ENCODE results near the gene LAMB3.

Gene LAMB3

DNA sequence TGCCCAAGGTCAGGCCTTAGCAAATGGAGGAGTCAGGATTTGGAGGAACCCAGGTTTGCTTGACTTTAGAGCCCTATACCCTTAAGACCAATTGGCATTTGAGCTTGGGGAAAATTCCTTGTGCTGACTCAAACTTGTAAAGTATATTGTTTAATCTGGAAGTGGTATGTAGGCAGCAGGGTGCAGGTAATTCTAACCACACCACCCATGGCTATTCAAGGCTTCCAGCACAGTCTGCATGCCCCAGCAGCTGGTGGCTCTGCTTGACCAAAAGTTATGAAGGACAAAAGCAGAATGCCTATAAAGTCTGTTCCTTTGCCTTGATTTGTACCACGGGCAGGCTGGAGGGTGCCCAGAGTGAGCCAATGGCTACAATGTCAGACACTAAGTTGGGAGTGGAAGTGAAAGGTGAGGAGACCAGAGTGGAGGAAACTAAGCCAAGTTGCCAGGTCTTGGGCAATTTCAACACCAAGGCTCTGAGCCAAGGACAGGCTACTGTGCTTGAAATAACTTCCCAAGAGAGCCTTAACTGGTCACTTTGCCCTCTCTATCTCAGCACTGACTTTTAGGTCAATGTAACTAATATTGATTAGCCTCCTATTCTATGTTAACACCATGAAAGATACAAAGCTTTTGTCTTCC lies 18.3 kb upstream of the LAMB3 start:
- no peak overlapping the region for H2AFZ ChIP-seq (ENCODE audit: low read depth, low read length, severe bottlenecking)

DNA sequence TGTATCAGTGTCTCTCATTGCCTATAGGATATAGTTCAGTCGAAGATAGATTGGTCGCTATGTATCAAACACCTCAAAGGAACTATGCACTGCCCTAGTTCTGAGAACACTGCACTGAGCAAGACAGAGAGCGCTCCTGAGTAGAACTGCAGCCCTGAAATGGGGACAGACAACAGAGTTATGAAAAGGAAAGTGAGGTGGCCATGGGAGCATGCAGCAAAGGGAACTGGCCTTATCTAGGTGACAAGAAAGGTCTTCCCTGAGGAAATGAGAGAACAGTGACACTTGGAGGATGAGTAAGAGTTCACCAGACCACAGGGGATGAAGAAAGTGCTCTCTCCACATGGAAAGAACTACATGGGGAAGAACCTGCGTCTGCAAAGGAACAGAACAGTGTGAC lies 15.5 kb upstream of the LAMB3 start:
- Histone ChIP-seq H4K20me1 (ENCODE audit: low read depth, low read length) (no peaks in the 10 kb centered on the region), H3K79me2 (ENCODE audit: insufficient read depth, low read length) (no peaks in the 10 kb centered on the region), H3K36me3 (ENCODE audit: low read length) (no peaks in the 10 kb centered on the region), H3F3A (ENCODE audit: insufficient read depth) (no peaks in the 10 kb centered on the region), H3K27ac (ENCODE audit: low read depth, low read length) (no peak overlapping the region), H3K4me2 (ENCODE audit: low read depth, low read length, poor library complexity, severe bottlenecking) (no peak overlapping the region), H3K9me3 (ENCODE audit: insufficient read depth, low read length) (no peaks in the 10 kb centered on the region), H3K27me3 (ENCODE audit: low read length) (no peaks in the 10 kb centered on the region), H3K9ac (ENCODE audit: low read length) (no peak overlapping the region), H3K9me2 (replicated peaks; ENCODE audit: insufficient read depth, low read length) (no peaks in the 10 kb centered on the region), H3K4me3 (ENCODE audit: insufficient read depth, low read length, poor library complexity, severe bottlenecking) (no peak overlapping the region), H2AFZ (ENCODE audit: low read depth, low read length, severe bottlenecking) (no peak overlapping the region)
- TF ChIP-seq EZH2phosphoT487 (conservative IDR thresholded peaks at IDR 0.05; ENCODE audit: low read length), result no peak
- TF ChIP-seq, protein P1, sequence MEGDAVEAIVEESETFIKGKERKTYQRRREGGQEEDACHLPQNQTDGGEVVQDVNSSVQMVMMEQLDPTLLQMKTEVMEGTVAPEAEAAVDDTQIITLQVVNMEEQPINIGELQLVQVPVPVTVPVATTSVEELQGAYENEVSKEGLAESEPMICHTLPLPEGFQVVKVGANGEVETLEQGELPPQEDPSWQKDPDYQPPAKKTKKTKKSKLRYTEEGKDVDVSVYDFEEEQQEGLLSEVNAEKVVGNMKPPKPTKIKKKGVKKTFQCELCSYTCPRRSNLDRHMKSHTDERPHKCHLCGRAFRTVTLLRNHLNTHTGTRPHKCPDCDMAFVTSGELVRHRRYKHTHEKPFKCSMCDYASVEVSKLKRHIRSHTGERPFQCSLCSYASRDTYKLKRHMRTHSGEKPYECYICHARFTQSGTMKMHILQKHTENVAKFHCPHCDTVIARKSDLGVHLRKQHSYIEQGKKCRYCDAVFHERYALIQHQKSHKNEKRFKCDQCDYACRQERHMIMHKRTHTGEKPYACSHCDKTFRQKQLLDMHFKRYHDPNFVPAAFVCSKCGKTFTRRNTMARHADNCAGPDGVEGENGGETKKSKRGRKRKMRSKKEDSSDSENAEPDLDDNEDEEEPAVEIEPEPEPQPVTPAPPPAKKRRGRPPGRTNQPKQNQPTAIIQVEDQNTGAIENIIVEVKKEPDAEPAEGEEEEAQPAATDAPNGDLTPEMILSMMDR (IDR thresholded peaks at IDR 0.05; ENCODE audit: insufficient read depth, low read length, poor library complexity, severe bottlenecking), result no peak

More for the DNA sequence above, 18.3 kb upstream of the LAMB3 start:
- no peak overlapping the region for H3K27ac ChIP-seq (ENCODE audit: low read depth, low read length)
- H3K9ac ChIP-seq (ENCODE audit: low read length), result no peak overlapping the region
- H3K4me3 ChIP-seq (ENCODE audit: insufficient read depth, low read length, poor library complexity, severe bottlenecking), result no peak overlapping the region
- no peaks in the 10 kb centered on the region for H3K9me2 ChIP-seq (replicated peaks; ENCODE audit: insufficient read depth, low read length)
- H3F3A ChIP-seq (ENCODE audit: insufficient read depth), result no peaks in the 10 kb centered on the region
- H3K9me3 ChIP-seq (ENCODE audit: insufficient read depth, low read length), result no peaks in the 10 kb centered on the region
- TF ChIP-seq EZH2phosphoT487 (conservative IDR thresholded peaks at IDR 0.05; ENCODE audit: low read length), result no peak
- TF ChIP-seq, protein P1 (IDR thresholded peaks at IDR 0.05; ENCODE audit: insufficient read depth, low read length, poor library complexity, severe bottlenecking), result no peak
- no peaks in the 10 kb centered on the region for H3K36me3 ChIP-seq (ENCODE audit: low read length)
- no peaks in the 10 kb centered on the region for H4K20me1 ChIP-seq (ENCODE audit: low read depth, low read length)
- H3K27me3 ChIP-seq (ENCODE audit: low read length), result no peaks in the 10 kb centered on the region
- no peaks in the 10 kb centered on the region for H3K79me2 ChIP-seq (ENCODE audit: insufficient read depth, low read length)
- H3K4me2 ChIP-seq (ENCODE audit: low read depth, low read length, poor library complexity, severe bottlenecking), result no peak overlapping the region

DNA sequence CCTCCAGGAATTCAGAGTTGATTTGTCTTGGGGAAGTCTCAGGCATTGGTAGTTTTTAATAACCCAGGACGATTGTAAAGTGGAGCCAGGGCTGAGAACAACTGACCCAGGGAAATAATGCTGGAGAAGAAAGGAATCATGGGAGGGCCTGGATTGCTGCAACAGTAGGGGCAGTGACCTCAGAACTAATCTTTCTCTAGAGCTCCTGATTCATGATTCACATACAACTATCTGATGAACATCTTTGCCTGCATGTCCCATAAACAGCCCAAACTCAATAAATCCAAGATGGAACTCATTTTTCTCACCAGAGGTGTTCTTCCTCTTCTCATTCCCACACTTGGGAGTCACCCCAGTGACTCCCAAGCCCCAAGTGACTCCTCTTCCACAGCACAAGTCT lies 14.9 kb upstream of the LAMB3 start:
- H4K20me1 ChIP-seq (ENCODE audit: low read depth, low read length), result no peaks in the 10 kb centered on the region
- H3K4me3 ChIP-seq (ENCODE audit: insufficient read depth, low read length, poor library complexity, severe bottlenecking), result no peak overlapping the region
- no peaks in the 10 kb centered on the region for H3F3A ChIP-seq (ENCODE audit: insufficient read depth)
- H3K4me2 ChIP-seq (ENCODE audit: low read depth, low read length, poor library complexity, severe bottlenecking), result no peak overlapping the region
- TF ChIP-seq, protein P1 (IDR thresholded peaks at IDR 0.05; ENCODE audit: insufficient read depth, low read length, poor library complexity, severe bottlenecking), result no peak
- no peak for TF ChIP-seq EZH2phosphoT487 (conservative IDR thresholded peaks at IDR 0.05; ENCODE audit: low read length)
- no peaks in the 10 kb centered on the region for H3K27me3 ChIP-seq (ENCODE audit: low read length)
- H2AFZ ChIP-seq (ENCODE audit: low read depth, low read length, severe bottlenecking), result no peak overlapping the region
- no peaks in the 10 kb centered on the region for H3K36me3 ChIP-seq (ENCODE audit: low read length)
- H3K27ac ChIP-seq (ENCODE audit: low read depth, low read length), result no peak overlapping the region
- H3K9me3 ChIP-seq (ENCODE audit: insufficient read depth, low read length), result no peaks in the 10 kb centered on the region
- H3K79me2 ChIP-seq (ENCODE audit: insufficient read depth, low read length), result no peaks in the 10 kb centered on the region
- no peak overlapping the region for H3K9ac ChIP-seq (ENCODE audit: low read length)
- no peaks in the 10 kb centered on the region for H3K9me2 ChIP-seq (replicated peaks; ENCODE audit: insufficient read depth, low read length)

All from SU-DHL-6 (cell line).